Keratinocyte (primary cell): ENCODE results near the gene SCUBE3. TPM values are rescaled to one million over a fixed set of nuclear protein-coding genes. Genes with fewer than 3 reads are reported as not detected.

Source experiments
- DNase-seq: peaks from one replicate; pipeline ENCODE4 v3.0.0-alpha.2; 2011; ENCODE audit warnings: low read depth, missing footprints, low spot score
- FAIRE-seq: peaks from 2 replicates; lab custom pipeline; 2011; peaks lifted over from hg19 to GRCh38; lab: Jason Lieb, UNC
- H2AFZ ChIP-seq: 2 replicates; pipeline ENCODE4 v1.6.0; 2012; ENCODE audit warnings: low read length, control low read depth, inconsistent platforms; ENCODE audit not compliant: control insufficient read depth
- H3K27ac ChIP-seq: 2 replicates; pipeline ENCODE4 v1.5.1; 2011; ENCODE audit warnings: low read length; ENCODE audit not compliant: control insufficient read depth, insufficient read depth
- H3K27me3 ChIP-seq: 3 replicates; pipeline ENCODE4 v1.6.0; 2011; ENCODE audit warnings: low read length; ENCODE audit not compliant: control insufficient read depth, insufficient read depth; ENCODE audit errors: extremely low read depth
- H3K36me3 ChIP-seq, 2 experiments: 2 replicates in 1 of 2; 3 replicates in 1 of 2; pipeline ENCODE4 v1.5.1; 2011; ENCODE audit warnings: low read length in 2 of 2, mild to moderate bottlenecking in 1 of 2; ENCODE audit not compliant: control insufficient read depth in 2 of 2, insufficient read depth in 2 of 2; ENCODE audit errors: extremely low read depth in 1 of 2
- H3K4me1 ChIP-seq: 3 replicates; pipeline ENCODE4 v1.5.1; 2011; ENCODE audit warnings: low read length; ENCODE audit not compliant: control insufficient read depth, insufficient read depth; ENCODE audit errors: extremely low read depth
- H3K4me2 ChIP-seq: 3 replicates; pipeline ENCODE4 v1.6.0; 2011; ENCODE audit warnings: low read depth, low read length; ENCODE audit not compliant: control insufficient read depth, insufficient read depth; ENCODE audit errors: extremely low read depth
- H3K4me3 ChIP-seq, 3 experiments: fragments of 200-600 bp in 1 of 3; sonication (generic) in 1 of 3; 2 replicates in 2 of 3; 3 replicates in 1 of 3; pipeline ENCODE4 v1.5.1; 2011 to 2016; ENCODE audit warnings: low read length in 3 of 3, mild to moderate bottlenecking in 3 of 3, control low read depth in 2 of 3, inconsistent platforms in 1 of 3, low read depth in 1 of 3, mixed read lengths in 1 of 3, mixed run types in 1 of 3, moderate library complexity in 1 of 3; ENCODE audit not compliant: control insufficient read depth in 2 of 3, insufficient read depth in 2 of 3; ENCODE audit errors: extremely low read depth in 1 of 3
- H3K79me2 ChIP-seq: 2 replicates; pipeline ENCODE4 v1.6.0; 2012; ENCODE audit warnings: low read length; ENCODE audit not compliant: control insufficient read depth, insufficient read depth
- H3K9ac ChIP-seq: 3 replicates; pipeline ENCODE4 v1.6.0; 2011; ENCODE audit warnings: low read length; ENCODE audit not compliant: control insufficient read depth, insufficient read depth; ENCODE audit errors: extremely low read depth
- H3K9me1 ChIP-seq: 3 replicates; pipeline ENCODE4 v1.6.0; 2011; ENCODE audit warnings: low read length; ENCODE audit not compliant: control insufficient read depth, insufficient read depth; ENCODE audit errors: extremely low read depth
- H3K9me3 ChIP-seq: 2 replicates; pipeline ENCODE4 v1.5.1; 2012; ENCODE audit warnings: low read depth, low read length; ENCODE audit not compliant: control insufficient read depth
- H4K20me1 ChIP-seq: 3 replicates; pipeline ENCODE4 v1.6.0; 2011; ENCODE audit warnings: low read length; ENCODE audit not compliant: control insufficient read depth, insufficient read depth; ENCODE audit errors: extremely low read depth
- EZH2 ChIP-seq: IDR thresholded peaks from one replicate; pipeline ENCODE4 v1.6.1; 2012; ENCODE audit warnings: inconsistent platforms, mild to moderate bottlenecking, low read length, moderate library complexity
- dilution Hi-C: fragments of 300-500 bp; cut with MboI; formaldehyde crosslinking; loops from one replicate; pipeline ENCODE4 v1.7.0; 2020; ENCODE audit warnings: low sequenced_read_pairs; ENCODE audit not compliant: extremely low pct_ligation_motif_present
- polyA plus RNA-seq, 5 experiments: library from polyadenylated mRNA; depleted of rRNA in 3 of 5; stranded (reverse) in 3 of 5; stranded (forward) in 1 of 5; unstranded in 1 of 5; fragments of >200 nt; gene quantifications; 1 replicate in 1 of 5; 2 replicates in 3 of 5; 3 replicates in 1 of 5; pipeline versions ENCODE4 v1.2.1 to v1.2.3, GENCODE V29; 2011 to 2012; ENCODE audit warnings: missing spikeins in 2 of 5, low read depth in 1 of 5, low replicate concordance in 1 of 5
- TF ChIP-seq, protein P1 (sequence below), 3 experiments: IDR thresholded peaks in 1 of 3; conservative IDR thresholded peaks in 1 of 3; optimal IDR thresholded peaks in 1 of 3; 2 replicates in 2 of 3; 3 replicates in 1 of 3; pipeline versions ENCODE3 to v1.5.1; 2011; ENCODE audit warnings: low read length in 3 of 3, mild to moderate bottlenecking in 3 of 3, moderate library complexity in 2 of 3, control low read depth in 1 of 3, inconsistent platforms in 1 of 3; ENCODE audit not compliant: insufficient read depth in 2 of 3; ENCODE audit errors: extremely low read depth in 1 of 3

SCUBE3 gene
- polyA plus RNA-seq, 1 donor (not counting 4 experiments of a cell fraction or from before 2014, with no cell fraction given), result 0.01 TPM

DNA sequence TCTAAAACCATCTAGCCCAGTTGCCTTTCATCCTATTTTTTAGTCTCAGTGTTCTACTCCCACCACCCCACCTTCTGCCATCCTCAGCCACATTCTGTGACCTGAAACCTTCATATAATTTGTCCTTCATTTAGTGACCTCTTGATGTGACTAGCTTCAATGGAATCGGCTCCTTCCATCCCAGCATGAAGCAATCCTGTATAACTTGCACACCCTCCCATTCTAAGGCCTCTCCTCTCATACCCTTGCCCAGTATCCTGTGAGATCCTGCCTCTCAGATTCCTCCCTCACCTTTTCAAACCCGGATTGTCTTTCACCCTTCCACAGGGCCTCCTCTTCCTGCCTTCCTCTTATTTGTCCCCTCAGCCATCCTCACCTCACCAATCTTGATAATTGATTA, 48.8 kb downstream of the SCUBE3 start:
- DNase-seq (no peak), FAIRE-seq (no peak)
- Histone ChIP-seq H3K36me3 (no peaks in the 10 kb centered on the region), H3K9ac (no peak overlapping the region), H3K79me2 (peaks cover 3% of the 10 kb centered on the region), H2AFZ (no peak overlapping the region), H3K4me1 (peaks cover 16% of the 10 kb centered on the region), H3K9me1 (no peaks in the 10 kb centered on the region), H4K20me1 (no peaks in the 10 kb centered on the region), H3K27ac (no peak overlapping the region), H3K4me3 (no peak overlapping the region), H3K27me3 (no peaks in the 10 kb centered on the region), H3K9me3 (no peaks in the 10 kb centered on the region), H3K4me2 (no peak overlapping the region)
- TF ChIP-seq, protein P1, sequence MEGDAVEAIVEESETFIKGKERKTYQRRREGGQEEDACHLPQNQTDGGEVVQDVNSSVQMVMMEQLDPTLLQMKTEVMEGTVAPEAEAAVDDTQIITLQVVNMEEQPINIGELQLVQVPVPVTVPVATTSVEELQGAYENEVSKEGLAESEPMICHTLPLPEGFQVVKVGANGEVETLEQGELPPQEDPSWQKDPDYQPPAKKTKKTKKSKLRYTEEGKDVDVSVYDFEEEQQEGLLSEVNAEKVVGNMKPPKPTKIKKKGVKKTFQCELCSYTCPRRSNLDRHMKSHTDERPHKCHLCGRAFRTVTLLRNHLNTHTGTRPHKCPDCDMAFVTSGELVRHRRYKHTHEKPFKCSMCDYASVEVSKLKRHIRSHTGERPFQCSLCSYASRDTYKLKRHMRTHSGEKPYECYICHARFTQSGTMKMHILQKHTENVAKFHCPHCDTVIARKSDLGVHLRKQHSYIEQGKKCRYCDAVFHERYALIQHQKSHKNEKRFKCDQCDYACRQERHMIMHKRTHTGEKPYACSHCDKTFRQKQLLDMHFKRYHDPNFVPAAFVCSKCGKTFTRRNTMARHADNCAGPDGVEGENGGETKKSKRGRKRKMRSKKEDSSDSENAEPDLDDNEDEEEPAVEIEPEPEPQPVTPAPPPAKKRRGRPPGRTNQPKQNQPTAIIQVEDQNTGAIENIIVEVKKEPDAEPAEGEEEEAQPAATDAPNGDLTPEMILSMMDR (optimal IDR thresholded peaks at IDR 0.05 in 1 of 3, IDR thresholded peaks at IDR 0.05 in 1 of 3, conservative IDR thresholded peaks at IDR 0.05 in 1 of 3; ENCODE audit: extremely low read depth in 1 of 3, insufficient read depth in 2 of 3, low read length in 3 of 3), result no peak
- TF ChIP-seq EZH2, result no peak
- dilution Hi-C loops, result no loop called here

DNA sequence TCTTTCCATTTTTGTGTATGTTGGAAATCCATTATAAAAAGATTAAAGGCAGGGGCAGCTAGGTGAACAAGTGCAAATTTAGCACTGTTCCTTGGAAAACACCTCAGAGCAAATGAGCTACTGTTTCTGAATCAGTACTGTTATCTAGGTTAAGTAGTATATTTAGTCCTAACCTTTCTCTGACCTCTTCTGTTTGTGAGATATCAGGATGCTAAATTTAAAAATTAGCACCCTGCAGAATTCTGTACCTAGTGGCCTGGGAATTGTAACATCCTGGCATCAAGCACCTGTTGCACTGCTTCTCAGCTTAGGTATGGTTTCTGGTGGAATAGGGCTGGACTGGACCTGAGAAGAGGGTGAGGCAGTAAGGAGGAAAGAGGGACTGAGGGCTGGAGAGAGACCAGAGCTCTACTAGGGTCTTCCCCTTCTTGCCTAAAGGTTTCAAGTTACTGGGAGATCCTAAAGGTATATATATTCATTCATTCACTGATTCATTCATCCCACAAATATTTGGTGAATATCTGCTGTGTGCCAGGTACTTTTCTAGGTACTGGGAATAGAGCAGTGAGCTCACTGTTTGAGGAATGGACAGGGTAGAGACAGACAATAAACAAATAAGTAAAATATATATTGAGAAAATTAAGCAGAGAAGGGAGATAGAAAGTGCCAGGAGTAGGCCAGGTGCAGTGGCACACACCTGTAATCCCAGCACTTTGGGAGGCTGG, 51.0 kb downstream of the SCUBE3 start:
- no peaks in the 10 kb centered on the region for H3K9me3 ChIP-seq
- FAIRE-seq (no peak), DNase-seq (no peak)
- dilution Hi-C loops, result no loop called here
- no peaks in the 10 kb centered on the region for H3K9me1 ChIP-seq
- H4K20me1 ChIP-seq, result no peaks in the 10 kb centered on the region
- H3K4me2 ChIP-seq, result no peak overlapping the region
- H3K9ac ChIP-seq, result no peak overlapping the region
- H3K4me3 ChIP-seq, result no peak overlapping the region
- H3K27ac ChIP-seq, result no peak overlapping the region
- no peaks in the 10 kb centered on the region for H3K36me3 ChIP-seq
- peaks cover 9% of the 10 kb centered on the region for H3K4me1 ChIP-seq
- H2AFZ ChIP-seq, result no peak overlapping the region
- no peaks in the 10 kb centered on the region for H3K27me3 ChIP-seq
- no peaks in the 10 kb centered on the region for H3K79me2 ChIP-seq
- TF ChIP-seq, protein P1 (optimal IDR thresholded peaks at IDR 0.05 in 1 of 3, IDR thresholded peaks at IDR 0.05 in 1 of 3, conservative IDR thresholded peaks at IDR 0.05 in 1 of 3; ENCODE audit: extremely low read depth in 1 of 3, insufficient read depth in 2 of 3, low read length in 3 of 3), result no peak
- no peak for TF ChIP-seq EZH2
